ENCODE results near the gene RORC.
A peak's percentile ranks its signal among the peaks of the same experiment; 100 is the strongest.

The RORC gene

GRCh38 chr1:151849126-151849525 lies 17.5 kb upstream of the RORC start:
- Histone ChIP-seq H2AFZ (ENCODE audit: low read length) (no peak overlapping the region), H3K4me2 (ENCODE audit: low read depth, low read length) (no peak overlapping the region), H3K9ac (ENCODE audit: low read length) (no peak overlapping the region), H3K9me2 (replicated peaks; ENCODE audit: insufficient read depth, low read length) (no peaks in the 10 kb centered on the region), H3K27me3 (replicated peaks; ENCODE audit: insufficient read depth, low read length) (no peaks in the 10 kb centered on the region), H3F3A (ENCODE audit: insufficient read depth, low read length) (no peaks in the 10 kb centered on the region), H3K9me3 (replicated peaks; ENCODE audit: insufficient read depth, low read length) (no peaks in the 10 kb centered on the region), H3K4me1 (ENCODE audit: low read length) (peaks cover 11% of the 10 kb centered on the region), H3K36me3 (replicated peaks; ENCODE audit: insufficient read depth, low read length) (no peaks in the 10 kb centered on the region), H3K79me2 (ENCODE audit: low read length) (no peaks in the 10 kb centered on the region), H4K20me1 (ENCODE audit: insufficient read depth, low read length) (no peaks in the 10 kb centered on the region), H3K27ac (ENCODE audit: low read length) (no peak overlapping the region), H3K4me3 (ENCODE audit: low read length) (no peak overlapping the region)
- no peak for DNase-seq
- TF ChIP-seq EZH2phosphoT487 (IDR thresholded peaks at IDR 0.05; ENCODE audit: low read length) = no peak
- TF ChIP-seq EZH2 (optimal IDR thresholded peaks at IDR 0.05; ENCODE audit: low read depth, low read length) = no peak
- TF ChIP-seq CTCF (IDR thresholded peaks at IDR 0.05; ENCODE audit: low read length) = no peak

- H3K36me3 ChIP-seq (replicated peaks; ENCODE audit: insufficient read depth, low read length) = no peaks in the 10 kb centered on the region
- no peak overlapping the region for H3K4me3 ChIP-seq (ENCODE audit: low read length)
- no peak overlapping the region for H3K27ac ChIP-seq (ENCODE audit: low read length)
- H3F3A ChIP-seq (ENCODE audit: insufficient read depth, low read length) = no peaks in the 10 kb centered on the region
- no peak overlapping the region for H2AFZ ChIP-seq (ENCODE audit: low read length)
- no peaks in the 10 kb centered on the region for H3K79me2 ChIP-seq (ENCODE audit: low read length)
- H3K9me2 ChIP-seq (replicated peaks; ENCODE audit: insufficient read depth, low read length) = no peaks in the 10 kb centered on the region
- H3K9me3 ChIP-seq (replicated peaks; ENCODE audit: insufficient read depth, low read length) = no peaks in the 10 kb centered on the region
- H4K20me1 ChIP-seq (ENCODE audit: insufficient read depth, low read length) = no peaks in the 10 kb centered on the region
- no peak overlapping the region for H3K4me2 ChIP-seq (ENCODE audit: low read depth, low read length)
- H3K4me1 ChIP-seq (ENCODE audit: low read length) = peaks cover 11% of the 10 kb centered on the region
- no peaks in the 10 kb centered on the region for H3K27me3 ChIP-seq (replicated peaks; ENCODE audit: insufficient read depth, low read length)
- no peak overlapping the region for H3K9ac ChIP-seq (ENCODE audit: low read length)
- no peak for DNase-seq
- TF ChIP-seq EZH2 (optimal IDR thresholded peaks at IDR 0.05; ENCODE audit: low read depth, low read length) (no peak), CTCF (IDR thresholded peaks at IDR 0.05; ENCODE audit: low read length) (no peak), EZH2phosphoT487 (IDR thresholded peaks at IDR 0.05; ENCODE audit: low read length) (no peak)
Measured at GRCh38 chr1:151847867-151848596, 16.4 kb upstream of the RORC start.

- Histone ChIP-seq H3K4me1 (ENCODE audit: low read length) (peaks cover 11% of the 10 kb centered on the region), H3K36me3 (replicated peaks; ENCODE audit: insufficient read depth, low read length) (no peaks in the 10 kb centered on the region), H3K9me3 (replicated peaks; ENCODE audit: insufficient read depth, low read length) (no peaks in the 10 kb centered on the region), H3K9ac (ENCODE audit: low read length) (no peak overlapping the region), H3K79me2 (ENCODE audit: low read length) (no peaks in the 10 kb centered on the region), H3K27me3 (replicated peaks; ENCODE audit: insufficient read depth, low read length) (no peaks in the 10 kb centered on the region), H3F3A (ENCODE audit: insufficient read depth, low read length) (no peaks in the 10 kb centered on the region), H2AFZ (ENCODE audit: low read length) (peak overlapping the region; percentile 66), H3K4me2 (ENCODE audit: low read depth, low read length) (peak overlapping the region; percentile 30; the same call in 1 of the 2 replicates), H4K20me1 (ENCODE audit: insufficient read depth, low read length) (no peaks in the 10 kb centered on the region), H3K9me2 (replicated peaks; ENCODE audit: insufficient read depth, low read length) (no peaks in the 10 kb centered on the region), H3K4me3 (ENCODE audit: low read length) (no peak overlapping the region; the same call in 1 of the 2 replicates), H3K27ac (ENCODE audit: low read length) (peak overlapping the region; percentile 6; the same call in 1 of the 2 replicates)
- DNase-seq = peak; percentile 68
- TF ChIP-seq CTCF (IDR thresholded peaks at IDR 0.05; ENCODE audit: low read length) (no peak), EZH2 (optimal IDR thresholded peaks at IDR 0.05; ENCODE audit: low read depth, low read length) (no peak), EZH2phosphoT487 (IDR thresholded peaks at IDR 0.05; ENCODE audit: low read length) (no peak)
Measured at GRCh38 chr1:151846686-151847237, 15.2 kb upstream of the RORC start.

Measured in MM.1S (cell line).